ENCODE results near the gene FTSJ1.
"Not testable (repeated sequence)": the region's sequence is repeated elsewhere in the genome, so short reads cannot be mapped to it uniquely, and the experiment has no call there.

FTSJ1 gene, protein sequence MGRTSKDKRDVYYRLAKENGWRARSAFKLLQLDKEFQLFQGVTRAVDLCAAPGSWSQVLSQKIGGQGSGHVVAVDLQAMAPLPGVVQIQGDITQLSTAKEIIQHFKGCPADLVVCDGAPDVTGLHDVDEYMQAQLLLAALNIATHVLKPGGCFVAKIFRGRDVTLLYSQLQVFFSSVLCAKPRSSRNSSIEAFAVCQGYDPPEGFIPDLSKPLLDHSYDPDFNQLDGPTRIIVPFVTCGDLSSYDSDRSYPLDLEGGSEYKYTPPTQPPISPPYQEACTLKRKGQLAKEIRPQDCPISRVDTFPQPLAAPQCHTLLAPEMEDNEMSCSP

DNA sequence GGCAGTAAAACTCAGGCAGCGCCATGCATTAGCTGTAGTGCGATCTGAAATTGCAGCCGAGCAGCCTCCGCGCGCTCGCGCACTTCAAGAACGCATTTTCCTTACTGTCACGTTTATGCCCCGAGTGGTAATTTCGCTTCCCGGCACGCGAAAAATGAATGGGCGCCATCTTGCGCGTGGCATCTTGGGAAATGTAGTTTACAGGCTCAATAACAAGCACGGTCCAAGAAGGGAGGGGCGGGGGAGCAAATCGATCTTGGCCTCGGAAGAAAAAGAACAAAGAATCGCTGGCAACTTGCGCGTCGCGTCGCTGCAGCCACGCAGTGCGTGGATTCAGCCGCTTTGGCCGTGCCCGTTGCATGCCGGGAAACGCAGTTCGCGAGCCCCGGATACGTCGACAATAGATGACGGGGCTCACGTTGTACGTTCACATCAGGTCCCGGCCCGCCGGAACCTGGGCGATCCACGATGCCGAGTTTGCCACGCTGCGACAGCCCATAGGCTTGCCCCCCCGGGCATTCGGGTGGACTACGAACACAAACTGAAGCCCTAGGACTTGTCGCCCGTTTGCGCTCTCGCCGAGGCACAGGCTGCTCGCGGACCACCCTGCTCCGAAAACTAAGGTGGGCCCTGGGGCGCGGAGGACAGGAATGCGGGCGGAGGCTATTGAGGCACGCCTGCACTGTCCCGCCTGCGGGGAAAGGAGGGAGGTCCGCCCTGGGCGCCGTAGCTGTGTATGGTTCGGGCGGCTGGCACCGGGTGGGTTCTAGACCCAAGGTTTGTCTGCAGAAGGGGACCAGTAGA, at the start of gene FTSJ1:
Gene FTSJ1 (plus strand): TSS at position 426 of the 804 bp plus-strand sequence. CDS start 1,849 bp downstream, outside the sequence.
- DNase-seq (ENCODE audit: low spot score), result peak; percentile 88

GRCh38 chrX:48427027-48427716, 48.8 kb upstream of the FTSJ1 start:
- not testable (repeated sequence) for DNase-seq (ENCODE audit: low spot score)

- not testable (repeated sequence) for DNase-seq (ENCODE audit: low spot score)
Observed at GRCh38 chrX:48429606-48430005, 46.4 kb upstream of the FTSJ1 start.

DNA sequence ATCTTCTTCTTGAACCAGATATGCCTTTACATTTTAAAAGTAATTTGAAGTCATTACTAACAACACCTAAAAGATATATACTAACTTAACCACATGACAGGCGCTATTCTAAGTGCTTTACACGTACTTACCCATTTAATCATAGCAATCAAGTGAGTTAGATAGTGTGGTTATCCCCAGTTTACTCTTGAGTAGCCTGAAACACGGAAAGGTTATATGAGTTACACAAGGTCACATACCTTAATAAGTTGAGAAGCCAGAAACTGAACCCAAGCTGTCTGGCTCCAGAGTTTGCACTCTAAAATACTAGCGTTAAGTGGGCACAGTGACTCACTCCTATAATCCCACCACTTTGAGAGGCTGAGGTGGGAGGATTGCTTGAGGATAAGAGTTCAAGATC, 45.8 kb upstream of the FTSJ1 start:
- DNase-seq (ENCODE audit: low spot score), result not testable (repeated sequence)

- DNase-seq (ENCODE audit: low spot score), result not testable (repeated sequence)
Observed at GRCh38 chrX:48433713-48434112, 42.3 kb upstream of the FTSJ1 start.

DNA sequence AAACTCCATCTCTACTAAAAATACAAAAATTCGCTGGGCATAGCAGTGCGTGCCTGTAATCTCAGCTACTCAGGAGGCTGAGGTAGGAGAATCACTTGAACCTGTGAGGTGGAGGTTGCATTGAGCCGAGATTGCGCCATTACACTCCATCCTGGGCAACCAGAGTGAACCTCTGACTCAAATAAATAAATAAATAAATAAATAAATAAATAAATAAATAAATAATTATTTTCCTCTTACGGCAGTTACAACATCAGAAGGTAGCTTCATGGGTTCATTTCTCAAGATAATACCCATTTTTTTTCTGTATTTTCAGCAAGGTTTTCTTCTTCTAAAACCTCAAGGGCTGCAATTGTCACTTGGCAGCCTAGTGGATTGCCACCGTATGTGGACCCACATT, 28.8 kb upstream of the FTSJ1 start:
- not testable (repeated sequence) for DNase-seq (ENCODE audit: low spot score)

GRCh38 chrX:48450076-48450475, 25.9 kb upstream of the FTSJ1 start:
- no peak for DNase-seq (ENCODE audit: low spot score)

DNA sequence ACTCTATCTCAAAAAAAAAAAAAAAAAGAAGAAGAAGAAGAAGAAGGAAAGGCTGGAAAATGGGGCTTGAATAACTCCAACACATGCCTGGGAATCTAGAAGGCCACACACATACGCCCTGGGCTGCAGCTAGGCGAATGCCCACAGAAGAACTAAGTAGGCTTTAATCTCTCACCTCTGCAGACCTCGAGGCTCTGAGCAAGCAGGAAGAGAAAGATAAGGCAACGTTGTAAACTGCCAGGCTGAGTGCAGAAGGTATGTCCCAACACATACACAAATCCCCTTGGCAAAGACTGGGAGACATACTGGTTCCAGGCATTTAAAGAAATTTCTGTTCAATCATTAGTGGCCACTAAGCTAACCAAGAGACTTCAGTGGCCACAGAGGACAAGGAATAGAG, 24.3 kb upstream of the FTSJ1 start:
- DNase-seq (ENCODE audit: low spot score), result no peak

- no peak for DNase-seq (ENCODE audit: low spot score)
Observed at GRCh38 chrX:48456628-48457331, 19.2 kb upstream of the FTSJ1 start.

DNA sequence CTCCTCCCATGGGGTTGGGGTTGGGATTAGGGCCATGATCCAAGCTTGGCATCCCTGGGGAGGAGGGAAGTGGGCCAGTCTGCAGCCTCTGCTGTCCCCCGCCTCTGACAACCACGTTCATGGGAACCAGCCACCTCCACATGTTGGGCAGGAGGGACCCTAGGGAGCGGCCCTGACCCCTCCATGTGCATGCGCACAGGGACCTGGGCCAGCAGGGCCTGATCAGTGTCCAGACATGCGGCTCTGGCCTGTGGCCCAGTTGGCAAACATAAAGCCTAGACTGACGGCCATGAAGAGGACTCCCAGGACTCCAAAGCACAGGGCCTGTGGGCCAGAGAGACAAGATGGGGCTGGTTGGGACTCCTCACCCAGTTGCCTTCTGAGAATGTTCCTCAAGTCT, 17.3 kb upstream of the FTSJ1 start:
- DNase-seq (ENCODE audit: low spot score), result no peak

DNA sequence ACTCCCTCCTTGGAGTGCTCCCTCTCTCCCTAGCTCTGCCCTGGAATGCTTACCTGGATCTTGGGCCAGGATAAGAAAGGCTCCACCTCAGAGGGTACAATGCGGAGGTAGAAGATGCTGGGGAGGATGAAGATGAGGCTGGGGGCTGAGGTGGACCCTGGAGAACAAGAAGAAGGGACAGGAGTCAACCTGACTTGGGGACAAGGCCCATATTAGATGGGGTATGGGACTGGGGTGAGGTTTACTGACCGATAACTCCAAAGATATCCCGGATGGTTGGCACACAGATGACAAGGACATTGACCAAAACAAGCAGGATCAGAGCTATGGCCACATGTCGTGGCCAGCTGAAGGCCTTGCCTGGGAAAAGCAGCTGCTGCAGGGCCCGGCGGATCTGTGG, 16.5 kb upstream of the FTSJ1 start:
- DNase-seq (ENCODE audit: low spot score), result no peak

- DNase-seq (ENCODE audit: low spot score), result no peak
Observed at GRCh38 chrX:48460031-48460430, 16.0 kb upstream of the FTSJ1 start.

DNA sequence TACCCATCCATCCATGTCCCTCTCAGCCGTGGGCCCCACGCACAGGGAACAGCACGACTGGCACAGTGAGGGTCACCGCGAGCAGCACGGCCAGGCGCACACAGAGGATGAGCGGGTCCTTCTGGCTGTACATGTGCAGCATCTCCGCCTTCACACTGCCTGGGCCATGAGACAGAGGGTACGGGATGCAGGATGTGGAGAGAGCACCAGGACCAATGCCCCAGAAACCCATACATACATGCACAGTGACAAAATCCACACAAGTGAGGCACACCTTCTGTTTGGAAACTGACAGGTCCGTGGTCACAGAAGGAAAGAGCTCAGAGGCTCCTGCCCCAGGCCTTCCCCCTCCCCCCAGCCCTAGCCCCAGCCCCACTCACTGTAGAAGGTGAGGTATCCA, 15.4 kb upstream of the FTSJ1 start:
- no peak for DNase-seq (ENCODE audit: low spot score)

GRCh38 chrX:48461830-48462229, 14.2 kb upstream of the FTSJ1 start:
- DNase-seq (ENCODE audit: low spot score), result peak; percentile 45

GRCh38 chrX:48465336-48465933, 10.6 kb upstream of the FTSJ1 start:
- peak; percentile 93 for DNase-seq (ENCODE audit: low spot score)

GRCh38 chrX:48466696-48467095, 9.3 kb upstream of the FTSJ1 start:
- peak; percentile 40 for DNase-seq (ENCODE audit: low spot score)

DNA sequence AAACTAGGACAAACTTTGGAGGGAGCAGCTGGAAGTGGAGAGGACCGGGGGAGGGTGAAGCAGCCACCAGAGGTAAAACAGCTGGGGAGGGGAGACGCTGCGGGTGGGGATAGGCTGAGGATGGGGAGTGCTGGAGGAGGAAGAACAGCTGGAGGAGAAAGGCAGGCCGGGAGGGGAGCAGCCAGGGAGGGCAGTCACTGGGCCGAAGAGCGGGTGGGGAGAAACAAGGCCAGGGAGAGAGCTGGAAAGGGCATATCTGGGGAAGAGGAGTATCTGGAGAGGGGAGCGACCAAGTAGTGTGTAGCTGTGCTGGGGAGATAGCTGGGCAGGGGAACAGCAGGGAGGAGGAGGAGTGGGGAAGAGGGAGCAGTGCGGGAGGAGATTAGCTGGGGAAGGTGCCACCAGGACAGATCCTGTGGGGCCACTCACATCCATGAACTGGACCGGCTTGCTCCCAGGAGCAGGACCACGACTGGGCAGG, 8.7 kb upstream of the FTSJ1 start:
- DNase-seq (ENCODE audit: low spot score), result peak; percentile 12

GRCh38 chrX:48468247-48468671, 7.7 kb upstream of the FTSJ1 start:
- DNase-seq (ENCODE audit: low spot score), result peak; percentile 52

- peak; percentile 23 for DNase-seq (ENCODE audit: low spot score)
Observed at GRCh38 chrX:48468693-48469691, 7.0 kb upstream of the FTSJ1 start.

Measured in RKO (cell line).